ENCODE data around the gene KIF26A. TPM values are rescaled to one million over a fixed set of nuclear protein-coding genes. Genes with fewer than 3 reads are reported as not detected.

Gene KIF26A
- total RNA-seq, 2 donors from 2014 or later = 5.6 to 14.1 TPM

DNA sequence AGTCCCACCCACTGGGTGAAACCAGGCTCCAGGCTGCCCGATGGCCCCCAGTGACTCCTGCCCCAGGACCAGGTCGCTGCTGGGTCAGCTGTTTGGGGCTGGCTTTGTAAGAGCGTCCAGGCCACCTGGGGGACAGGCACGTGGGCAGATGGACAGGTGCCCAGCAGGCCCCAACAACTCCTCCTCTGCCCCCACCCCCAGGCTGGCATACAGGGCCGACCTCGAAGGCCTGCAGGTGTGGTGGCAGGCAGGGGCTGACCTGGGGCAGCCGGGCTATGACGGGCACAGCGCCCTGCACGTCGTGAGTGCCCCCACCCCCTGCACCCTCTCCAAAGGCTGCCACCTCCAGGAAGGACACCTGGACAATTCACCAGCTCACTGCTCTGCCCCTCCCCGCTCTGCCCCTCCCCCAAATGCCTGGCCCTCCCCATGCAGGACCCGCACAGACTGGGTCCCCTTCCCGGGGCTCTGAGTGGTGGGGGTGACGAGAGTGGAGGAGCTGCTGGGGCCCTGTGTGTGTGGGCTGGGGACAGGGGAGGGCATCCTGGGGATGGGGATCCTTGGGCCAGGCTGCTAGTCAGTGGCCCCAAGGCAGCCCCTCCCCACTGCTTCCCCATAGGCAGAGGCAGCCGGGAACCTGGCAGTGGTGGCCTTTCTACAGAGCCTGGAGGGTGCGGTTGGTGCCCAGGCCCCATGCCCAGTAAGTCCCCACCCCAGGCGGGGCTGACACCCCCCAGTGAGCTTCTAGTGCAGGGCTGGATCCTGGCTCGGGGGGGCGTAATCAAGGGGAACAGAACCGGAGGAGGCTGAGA, 26.9 kb upstream of the KIF26A start:
- H3K4me1 ChIP-seq = peaks cover 0 to 5% of the 10 kb centered on the region in 2 donors
- H3K9me3 ChIP-seq = no peaks in the 10 kb centered on the region
- H3K4me3 ChIP-seq = no peak overlapping the region
- H3K36me3 ChIP-seq = no peaks in the 10 kb centered on the region
- TF ChIP-seq, protein P1, sequence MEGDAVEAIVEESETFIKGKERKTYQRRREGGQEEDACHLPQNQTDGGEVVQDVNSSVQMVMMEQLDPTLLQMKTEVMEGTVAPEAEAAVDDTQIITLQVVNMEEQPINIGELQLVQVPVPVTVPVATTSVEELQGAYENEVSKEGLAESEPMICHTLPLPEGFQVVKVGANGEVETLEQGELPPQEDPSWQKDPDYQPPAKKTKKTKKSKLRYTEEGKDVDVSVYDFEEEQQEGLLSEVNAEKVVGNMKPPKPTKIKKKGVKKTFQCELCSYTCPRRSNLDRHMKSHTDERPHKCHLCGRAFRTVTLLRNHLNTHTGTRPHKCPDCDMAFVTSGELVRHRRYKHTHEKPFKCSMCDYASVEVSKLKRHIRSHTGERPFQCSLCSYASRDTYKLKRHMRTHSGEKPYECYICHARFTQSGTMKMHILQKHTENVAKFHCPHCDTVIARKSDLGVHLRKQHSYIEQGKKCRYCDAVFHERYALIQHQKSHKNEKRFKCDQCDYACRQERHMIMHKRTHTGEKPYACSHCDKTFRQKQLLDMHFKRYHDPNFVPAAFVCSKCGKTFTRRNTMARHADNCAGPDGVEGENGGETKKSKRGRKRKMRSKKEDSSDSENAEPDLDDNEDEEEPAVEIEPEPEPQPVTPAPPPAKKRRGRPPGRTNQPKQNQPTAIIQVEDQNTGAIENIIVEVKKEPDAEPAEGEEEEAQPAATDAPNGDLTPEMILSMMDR (IDR thresholded peaks at IDR 0.05) = no peak
- DNase-seq (ENCODE audit: low spot score) = no peak
- H3K27ac ChIP-seq = no peak overlapping the region
- H3K27me3 ChIP-seq = no peaks in the 10 kb centered on the region

DNA sequence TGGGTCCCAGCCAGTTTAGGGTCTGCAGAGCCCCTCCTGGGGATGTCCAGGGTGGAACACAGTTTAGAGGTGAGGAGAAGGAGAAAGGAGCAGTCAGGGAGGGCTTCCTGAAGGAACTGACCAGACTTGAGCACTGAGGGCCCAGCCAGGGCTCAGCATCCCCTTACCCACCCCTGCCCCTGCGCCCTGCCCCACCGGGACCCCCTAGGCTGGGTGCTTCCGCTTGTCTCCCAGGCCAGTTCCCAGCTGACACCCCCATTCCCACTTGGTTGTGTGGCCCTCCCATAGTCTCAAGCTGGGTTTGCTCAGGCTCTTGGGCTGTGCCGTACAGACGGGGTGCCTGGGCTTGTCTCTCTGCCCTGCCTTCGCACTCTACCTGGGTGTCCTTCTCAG, 26.3 kb upstream of the KIF26A start:
- H3K27me3 ChIP-seq = no peaks in the 10 kb centered on the region
- H3K4me3 ChIP-seq = no peak overlapping the region
- peaks cover 0 to 10% of the 10 kb centered on the region in 2 donors for H3K4me1 ChIP-seq
- H3K9me3 ChIP-seq = no peaks in the 10 kb centered on the region
- no peak overlapping the region for H3K27ac ChIP-seq
- DNase-seq (ENCODE audit: low spot score) = no peak
- TF ChIP-seq, protein P1 (IDR thresholded peaks at IDR 0.05) = no peak
- H3K36me3 ChIP-seq = no peaks in the 10 kb centered on the region

DNA sequence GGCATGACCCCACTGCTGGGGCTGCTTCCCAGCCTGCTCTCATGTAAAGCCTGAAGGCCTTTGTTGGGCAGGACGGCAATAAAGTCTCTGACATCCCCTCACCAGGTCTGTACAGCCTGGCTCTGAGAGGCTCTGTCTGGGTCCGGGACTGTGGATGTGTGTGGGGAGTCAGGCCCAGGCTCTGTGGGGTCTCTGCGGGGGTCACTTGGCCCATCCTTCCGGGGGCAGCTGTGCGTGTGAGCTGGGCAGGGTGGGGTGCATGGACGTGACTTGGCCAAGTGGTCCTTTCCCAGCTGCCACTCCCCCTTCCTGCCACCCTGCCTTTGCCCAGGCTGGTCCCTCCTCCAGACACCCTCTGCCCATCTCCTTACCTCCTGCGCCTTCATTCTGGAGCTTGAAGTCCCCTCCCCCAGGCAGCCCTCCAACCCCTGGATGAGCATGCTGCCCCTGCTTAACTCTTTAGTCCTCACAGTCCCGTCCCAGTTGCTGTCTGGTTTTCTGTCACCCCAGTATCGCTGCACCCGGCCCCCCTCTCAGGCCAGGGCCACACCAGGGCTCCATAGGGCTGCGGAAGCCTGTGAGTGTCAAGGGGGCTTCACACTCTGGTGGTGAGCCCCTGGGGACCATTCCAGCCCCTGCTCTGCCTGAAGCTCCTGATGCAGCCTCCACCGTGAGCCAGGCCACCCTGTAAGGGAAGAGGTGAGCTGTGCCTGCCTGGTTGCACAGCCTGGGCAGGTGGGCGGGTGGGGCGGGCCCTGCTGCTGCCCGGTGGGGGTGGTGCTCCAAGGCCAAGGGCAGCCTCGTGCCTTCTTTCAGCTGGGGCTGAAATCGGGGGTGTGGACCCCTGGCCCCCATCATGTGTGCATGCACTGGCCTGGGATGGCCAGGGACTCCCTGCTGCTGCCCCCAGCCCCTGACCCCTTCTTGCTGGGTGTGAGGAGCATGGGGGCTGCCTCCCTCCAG, 25.5 kb upstream of the KIF26A start:
- H3K4me1 ChIP-seq = peaks cover 0 to 18% of the 10 kb centered on the region in 2 donors
- H3K27me3 ChIP-seq = no peaks in the 10 kb centered on the region
- H3K9me3 ChIP-seq = no peaks in the 10 kb centered on the region
- no peak overlapping the region for H3K27ac ChIP-seq
- TF ChIP-seq, protein P1 (IDR thresholded peaks at IDR 0.05) = no peak
- no peak overlapping the region for H3K4me3 ChIP-seq
- H3K36me3 ChIP-seq = no peaks in the 10 kb centered on the region
- no peak for DNase-seq (ENCODE audit: low spot score)

DNA sequence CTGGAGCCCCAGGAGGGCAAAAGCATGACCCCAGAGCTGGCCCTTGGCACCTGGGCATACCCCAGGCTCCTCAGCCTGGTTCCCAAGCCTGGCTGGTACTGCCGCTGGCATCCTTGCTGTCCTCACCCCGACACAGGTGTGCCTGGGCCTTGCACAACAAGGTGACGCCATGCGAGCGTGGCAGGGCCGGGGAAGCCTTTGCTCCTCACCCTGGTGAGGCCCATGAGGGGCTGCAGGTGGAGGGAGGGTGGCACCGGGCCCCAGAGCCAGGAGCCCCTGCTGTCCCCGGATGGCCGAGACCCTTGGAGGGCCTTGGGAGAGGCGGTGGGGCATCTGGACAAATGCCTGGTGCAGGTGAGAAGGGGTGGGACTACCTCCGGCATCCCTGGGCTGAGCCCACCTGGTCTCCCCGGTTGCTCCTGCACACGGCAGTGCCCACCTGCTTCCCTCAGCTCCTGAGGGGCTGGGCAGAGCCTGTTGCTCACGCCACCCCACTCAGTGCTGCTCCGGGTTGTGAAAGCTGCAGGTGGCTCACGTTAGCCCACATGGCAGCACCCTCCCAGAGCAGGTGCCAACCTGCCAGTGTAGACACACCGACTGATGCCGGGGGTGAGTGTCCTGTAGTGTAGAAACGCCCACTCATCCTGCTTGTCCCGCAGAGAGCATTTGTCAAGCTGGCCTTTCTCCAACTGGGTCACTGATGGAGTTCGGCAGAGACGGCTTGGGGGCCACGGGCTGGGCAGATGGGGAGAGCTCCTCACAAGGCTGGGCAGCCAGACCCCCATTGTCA, 24.6 kb upstream of the KIF26A start:
- Histone ChIP-seq H3K27me3 (no peaks in the 10 kb centered on the region), H3K4me1 (peaks cover 0 to 20% of the 10 kb centered on the region in 2 donors), H3K36me3 (no peaks in the 10 kb centered on the region), H3K4me3 (no peak overlapping the region), H3K9me3 (no peaks in the 10 kb centered on the region), H3K27ac (no peak overlapping the region)
- TF ChIP-seq, protein P1 (IDR thresholded peaks at IDR 0.05) = no peak
- no peak for DNase-seq (ENCODE audit: low spot score)

DNA sequence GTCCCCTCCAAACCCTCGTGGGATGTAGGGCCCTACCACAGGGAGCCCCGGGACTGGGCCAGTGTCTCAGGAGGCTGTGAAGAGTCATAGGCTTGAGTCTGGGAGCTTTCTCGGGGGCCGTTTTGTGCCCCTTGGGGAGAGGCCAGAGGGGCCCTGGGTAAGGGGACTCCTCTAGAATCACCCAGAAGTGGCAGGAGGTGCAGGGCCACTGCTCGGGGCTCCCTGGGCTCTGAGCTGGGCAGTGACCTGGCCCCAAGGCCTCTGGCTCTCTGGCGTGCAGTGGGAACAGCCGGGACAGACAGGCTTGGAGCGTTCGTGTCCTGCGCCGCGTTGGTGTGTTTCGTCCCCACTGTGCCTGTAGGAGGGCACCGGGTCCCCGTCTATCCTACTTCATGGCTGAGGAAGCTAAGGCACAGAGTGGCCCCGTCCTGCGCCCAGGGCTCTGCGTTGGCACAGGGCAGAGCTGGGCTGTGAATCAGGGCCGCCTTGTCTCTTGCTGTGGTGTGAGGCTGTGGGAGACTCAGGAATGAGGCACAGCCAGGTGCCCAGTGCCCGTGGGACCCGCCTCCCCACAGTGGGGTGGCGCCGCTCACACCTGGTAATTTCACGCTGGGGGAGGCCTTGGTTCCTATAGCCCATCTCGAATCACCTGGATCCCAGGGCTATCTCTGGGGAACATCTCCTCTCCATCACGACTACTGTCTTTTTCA, 23.8 kb upstream of the KIF26A start:
- TF ChIP-seq, protein P1 (IDR thresholded peaks at IDR 0.05) = no peak
- DNase-seq (ENCODE audit: low spot score) = no peak
- H3K36me3 ChIP-seq = no peaks in the 10 kb centered on the region
- no peaks in the 10 kb centered on the region for H3K9me3 ChIP-seq
- H3K4me1 ChIP-seq = peaks cover 0 to 20% of the 10 kb centered on the region in 2 donors
- no peak overlapping the region for H3K27ac ChIP-seq
- H3K4me3 ChIP-seq = no peak overlapping the region
- H3K27me3 ChIP-seq = no peaks in the 10 kb centered on the region

Measured in right atrium auricular region (tissue), 2 donors.